Osteocyte (in vitro differentiated cells): ENCODE data around the gene PITPNC1. TPM values are rescaled to one million over a fixed set of nuclear protein-coding genes. Genes with fewer than 3 reads are reported as not detected.
"Not testable (repeated sequence)": the region's sequence is repeated elsewhere in the genome, so short reads cannot be mapped to it uniquely, and the experiment has no call there.

Source experiments
- DNase-seq: peaks from one replicate; pipeline ENCODE4 v3.0.0; 2021; ENCODE audit warnings: mixed read lengths; ENCODE audit not compliant: unreplicated experiment; ENCODE audit errors: extremely low spot score
- H3K27ac Mint-ChIP-seq: one replicate; pipeline ENCODE4 v1.8.0; 2021; ENCODE audit warnings: mild to moderate bottlenecking, mixed read lengths; ENCODE audit not compliant: unreplicated experiment
- H3K27me3 Mint-ChIP-seq: one replicate; pipeline ENCODE4 v1.8.0; 2021; ENCODE audit warnings: mixed read lengths; ENCODE audit not compliant: unreplicated experiment
- H3K36me3 Mint-ChIP-seq: one replicate; pipeline ENCODE4 v1.8.0; 2021; ENCODE audit warnings: mixed read lengths; ENCODE audit not compliant: unreplicated experiment
- H3K4me1 Mint-ChIP-seq: one replicate; pipeline ENCODE4 v1.8.0; 2021; ENCODE audit warnings: mixed read lengths; ENCODE audit not compliant: unreplicated experiment
- H3K4me3 Mint-ChIP-seq: one replicate; pipeline ENCODE4 v1.8.0; 2021; ENCODE audit warnings: mild to moderate bottlenecking, moderate library complexity, mixed read lengths; ENCODE audit not compliant: unreplicated experiment
- H3K9me3 Mint-ChIP-seq: one replicate; pipeline ENCODE4 v1.8.0; 2021; ENCODE audit warnings: mixed read lengths; ENCODE audit not compliant: unreplicated experiment
- CTCF ChIP-seq: fragments of 200-600 bp; sonication (generic); IDR thresholded peaks from 2 replicates; pipeline ENCODE4 v1.5.0; 2021; ENCODE audit warnings: antibody characterized with exemption, mild to moderate bottlenecking, moderate library complexity
- total RNA-seq: library from RNA; stranded (reverse); gene quantifications from 2 replicates; pipeline ENCODE4 v1.2.1, GENCODE V29; 2021

PITPNC1 gene
- total RNA-seq, 1 donor from 2014 or later = 18.0 TPM

DNA sequence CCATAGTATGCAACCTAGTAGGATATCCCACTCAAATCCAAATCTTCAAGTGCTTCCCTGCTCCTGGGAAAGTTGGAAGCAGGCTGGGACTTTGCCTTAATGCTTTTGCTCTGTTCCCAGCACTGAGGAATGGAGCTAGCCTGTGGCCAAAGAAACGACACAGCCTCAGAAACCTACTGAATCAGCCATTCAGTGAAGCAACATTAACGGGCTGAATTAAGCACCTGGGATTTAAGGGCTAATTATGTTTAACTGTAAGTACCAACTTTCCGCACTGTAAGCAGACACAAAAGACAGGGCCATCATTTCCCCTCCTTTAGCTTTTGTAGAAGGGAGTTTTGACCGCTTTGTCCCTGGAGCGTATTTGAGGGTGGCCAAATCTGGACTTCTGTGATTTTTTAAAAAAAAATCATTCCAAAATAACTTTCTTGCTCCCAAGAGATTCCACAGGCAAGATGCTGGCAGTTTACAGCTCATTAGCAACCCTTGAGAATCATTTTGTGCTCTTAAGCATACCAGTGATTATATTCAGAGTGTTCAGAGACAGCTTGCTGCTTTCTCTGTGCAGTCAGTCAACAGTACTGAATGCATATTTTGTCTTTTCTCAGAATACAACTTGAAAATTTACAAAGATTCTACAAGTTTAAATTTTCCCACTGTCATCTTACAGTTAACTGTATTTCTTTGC is 323.1 kb downstream of the PITPNC1 start:
- Mint-ChIP-seq H3K4me1 (no peaks in the 10 kb centered on the region), H3K4me3 (no peak overlapping the region), H3K27me3 (peaks cover 6% of the 10 kb centered on the region), H3K27ac (no peak overlapping the region), H3K36me3 (no peaks in the 10 kb centered on the region), H3K9me3 (no peaks in the 10 kb centered on the region)
- DNase-seq = no peak
- no peak for TF ChIP-seq CTCF

- no peaks in the 10 kb centered on the region for H3K4me1 Mint-ChIP-seq
- TF ChIP-seq CTCF = no peak
- no peak for DNase-seq
- H3K4me3 Mint-ChIP-seq = no peak overlapping the region
- H3K36me3 Mint-ChIP-seq = no peaks in the 10 kb centered on the region
- H3K9me3 Mint-ChIP-seq = no peaks in the 10 kb centered on the region
- no peak overlapping the region for H3K27ac Mint-ChIP-seq
- peaks cover 6% of the 10 kb centered on the region for H3K27me3 Mint-ChIP-seq
These were observed 323.6 kb downstream of the PITPNC1 start for GRCh38 chr17:67700725-67701119.

GRCh38 chr17:67702861-67703260 is 325.8 kb downstream of the PITPNC1 start:
- not testable (repeated sequence) for H3K4me1 Mint-ChIP-seq, H3K27me3 Mint-ChIP-seq, DNase-seq, H3K4me3 Mint-ChIP-seq, H3K9me3 Mint-ChIP-seq, H3K27ac Mint-ChIP-seq, H3K36me3 Mint-ChIP-seq

- H3K4me3 Mint-ChIP-seq = no peak overlapping the region
- DNase-seq = no peak
- no peak overlapping the region for H3K27ac Mint-ChIP-seq
- TF ChIP-seq CTCF = no peak
- H3K4me1 Mint-ChIP-seq = no peaks in the 10 kb centered on the region
- H3K27me3 Mint-ChIP-seq = peaks cover 3% of the 10 kb centered on the region
- H3K9me3 Mint-ChIP-seq = no peaks in the 10 kb centered on the region
- H3K36me3 Mint-ChIP-seq = no peaks in the 10 kb centered on the region
These were observed 330.4 kb downstream of the PITPNC1 start for GRCh38 chr17:67707442-67707841.

GRCh38 chr17:67708378-67708777 is 331.3 kb downstream of the PITPNC1 start:
- Mint-ChIP-seq H3K4me1 (no peaks in the 10 kb centered on the region), H3K36me3 (no peaks in the 10 kb centered on the region), H3K27ac (no peak overlapping the region), H3K4me3 (no peak overlapping the region), H3K27me3 (peaks cover 3% of the 10 kb centered on the region), H3K9me3 (no peaks in the 10 kb centered on the region)
- no peak for TF ChIP-seq CTCF
- DNase-seq = no peak
